ENCODE data around the gene CCR9. TPM values are rescaled to one million over a fixed set of nuclear protein-coding genes. Genes with fewer than 3 reads are reported as not detected.

CCR9 gene
- total RNA-seq, 1 donor from 2014 or later = not detected

DNA sequence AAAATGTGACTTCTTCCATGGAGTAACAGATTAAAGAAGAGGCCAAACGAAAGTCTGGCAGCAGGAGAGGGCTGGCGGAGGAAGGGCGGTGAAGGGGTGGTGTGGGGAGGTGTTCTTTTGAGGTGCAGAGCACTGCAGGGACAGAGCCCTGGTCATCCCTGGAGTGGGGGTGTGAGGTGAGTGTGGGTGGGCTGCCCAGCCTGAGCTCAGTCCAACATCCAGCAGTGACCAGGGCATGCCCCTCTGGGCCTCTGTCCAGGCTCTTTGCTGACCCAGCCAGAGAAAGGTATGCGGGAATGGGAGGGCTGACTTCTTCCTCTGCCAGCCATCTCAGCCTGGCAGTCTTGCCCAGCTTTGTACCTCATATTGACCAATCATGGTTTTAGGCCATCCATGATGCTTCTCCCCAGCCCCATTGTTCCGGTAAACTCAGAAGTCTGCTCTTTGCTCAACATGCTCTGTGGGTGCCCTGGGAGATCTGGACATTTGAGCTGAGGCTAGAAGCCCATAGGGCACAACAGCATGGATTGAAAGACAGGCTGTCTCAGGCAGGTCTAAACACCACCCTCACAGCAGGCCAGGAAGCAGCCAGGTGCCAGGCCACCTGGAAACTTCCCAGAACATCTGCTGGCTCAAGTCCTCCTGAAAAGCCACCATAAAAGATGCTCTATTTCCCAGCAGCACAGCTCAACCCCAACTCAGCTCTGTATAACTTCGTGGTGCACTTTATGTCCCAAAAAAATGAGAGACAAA is 31.0 kb downstream of the CCR9 start:
- Mint-ChIP-seq H3K27me3 (ENCODE audit: insufficient read depth) (peaks cover 21% of the 10 kb centered on the region), H3K4me3 (no peak overlapping the region), H3K36me3 (ENCODE audit: low read depth) (peaks cover 36% of the 10 kb centered on the region), H3K9me3 (no peaks in the 10 kb centered on the region), H3K4me1 (ENCODE audit: low read depth) (peaks cover 42% of the 10 kb centered on the region), H3K27ac (no peak overlapping the region)
- intact Hi-C loops (cut with micrococcal nuclease) = loop anchor here (5.0 kb wide), 2 partner anchors 250 to 880 kb away; no protein-coding TSS in a partner anchor
- no peak for DNase-seq (ENCODE audit: low spot score)

DNA sequence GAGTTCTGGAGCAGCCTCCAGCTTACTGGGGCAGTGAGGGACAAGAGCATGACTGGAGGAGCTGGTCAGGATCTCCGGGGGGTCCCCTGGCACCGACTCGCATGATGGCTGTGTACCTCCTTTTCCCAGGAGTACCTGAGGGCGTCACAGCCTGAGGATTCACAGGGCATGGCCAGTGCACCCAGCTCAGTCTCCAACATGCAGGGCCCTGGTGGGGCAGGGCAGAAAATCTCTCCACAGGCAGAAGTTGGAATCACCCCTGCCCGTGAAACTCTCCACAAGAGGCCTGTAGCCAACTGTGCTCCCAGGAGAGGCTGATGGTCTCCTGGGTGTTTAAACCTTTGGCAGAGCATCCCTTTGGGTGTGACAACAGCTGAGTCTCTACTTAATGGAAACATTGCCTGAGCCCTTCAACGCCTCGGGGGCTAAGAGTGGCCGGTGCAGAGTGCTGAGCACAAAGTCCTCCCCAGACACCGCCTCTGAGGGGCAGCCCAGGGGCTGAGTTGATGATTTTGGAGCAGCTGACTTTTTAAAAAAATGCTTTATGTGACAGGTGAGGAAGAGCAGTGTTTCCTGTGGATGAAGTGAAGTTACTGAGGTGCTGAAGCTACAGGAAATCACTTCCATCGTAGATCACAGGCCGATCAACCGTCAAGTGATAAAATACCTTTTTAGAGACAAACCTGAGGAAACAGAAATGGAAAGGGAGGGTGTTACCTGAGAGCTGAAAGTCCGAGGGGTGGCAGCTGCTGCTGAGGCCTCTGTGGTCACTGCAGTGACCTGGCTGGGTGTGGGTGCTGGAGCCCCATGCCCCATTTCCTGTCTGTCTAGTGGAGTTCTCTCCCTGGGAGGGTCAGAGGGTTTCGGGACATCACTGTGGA is 35.1 kb downstream of the CCR9 start:
- no peak overlapping the region for H3K27ac Mint-ChIP-seq
- intact Hi-C loops (cut with micrococcal nuclease) = no loop called here
- H3K4me3 Mint-ChIP-seq = no peak overlapping the region
- DNase-seq (ENCODE audit: low spot score) = no peak
- H3K36me3 Mint-ChIP-seq (ENCODE audit: low read depth) = peaks cover 60% of the 10 kb centered on the region
- H3K9me3 Mint-ChIP-seq = no peaks in the 10 kb centered on the region
- H3K27me3 Mint-ChIP-seq (ENCODE audit: insufficient read depth) = peaks cover 3% of the 10 kb centered on the region
- H3K4me1 Mint-ChIP-seq (ENCODE audit: low read depth) = peaks cover 22% of the 10 kb centered on the region

DNA sequence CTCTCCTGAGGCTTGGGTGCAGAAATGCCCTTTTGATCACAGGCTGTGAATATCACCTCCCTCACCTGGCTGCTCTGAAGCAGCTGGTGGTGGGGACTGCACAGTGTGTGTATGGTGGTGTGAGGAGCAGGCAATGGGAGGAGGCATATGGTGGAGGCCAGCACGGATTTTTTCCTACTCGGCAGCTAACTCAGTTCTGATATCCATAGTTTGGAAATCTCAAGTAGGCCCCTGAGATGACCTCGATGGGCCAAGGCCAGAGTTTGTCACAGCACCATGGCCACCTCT is 35.6 kb downstream of the CCR9 start:
- no peak for DNase-seq (ENCODE audit: low spot score)
- no peaks in the 10 kb centered on the region for H3K9me3 Mint-ChIP-seq
- no peak overlapping the region for H3K27ac Mint-ChIP-seq
- H3K36me3 Mint-ChIP-seq (ENCODE audit: low read depth) = peaks cover 61% of the 10 kb centered on the region
- peaks cover 17% of the 10 kb centered on the region for H3K4me1 Mint-ChIP-seq (ENCODE audit: low read depth)
- H3K4me3 Mint-ChIP-seq = no peak overlapping the region
- intact Hi-C loops (cut with micrococcal nuclease) = no loop called here
- H3K27me3 Mint-ChIP-seq (ENCODE audit: insufficient read depth) = no peaks in the 10 kb centered on the region

- intact Hi-C loops (cut with micrococcal nuclease) = no loop called here
- peaks cover 67% of the 10 kb centered on the region for H3K36me3 Mint-ChIP-seq (ENCODE audit: low read depth)
- H3K9me3 Mint-ChIP-seq = no peaks in the 10 kb centered on the region
- no peak for DNase-seq (ENCODE audit: low spot score)
- H3K4me1 Mint-ChIP-seq (ENCODE audit: low read depth) = peaks cover 9% of the 10 kb centered on the region
- H3K4me3 Mint-ChIP-seq = no peak overlapping the region
- no peak overlapping the region for H3K27ac Mint-ChIP-seq
- H3K27me3 Mint-ChIP-seq (ENCODE audit: insufficient read depth) = no peaks in the 10 kb centered on the region
These were observed 36.7 kb downstream of the CCR9 start for GRCh38 chr3:45922950-45923590.

GRCh38 chr3:45923755-45924154 is 37.4 kb downstream of the CCR9 start:
- Mint-ChIP-seq H3K27ac (no peak overlapping the region), H3K27me3 (ENCODE audit: insufficient read depth) (no peaks in the 10 kb centered on the region), H3K4me3 (no peak overlapping the region), H3K4me1 (ENCODE audit: low read depth) (peaks cover 9% of the 10 kb centered on the region), H3K36me3 (ENCODE audit: low read depth) (peaks cover 67% of the 10 kb centered on the region), H3K9me3 (no peaks in the 10 kb centered on the region)
- intact Hi-C loops (cut with micrococcal nuclease) = no loop called here
- DNase-seq (ENCODE audit: low spot score) = no peak

DNA sequence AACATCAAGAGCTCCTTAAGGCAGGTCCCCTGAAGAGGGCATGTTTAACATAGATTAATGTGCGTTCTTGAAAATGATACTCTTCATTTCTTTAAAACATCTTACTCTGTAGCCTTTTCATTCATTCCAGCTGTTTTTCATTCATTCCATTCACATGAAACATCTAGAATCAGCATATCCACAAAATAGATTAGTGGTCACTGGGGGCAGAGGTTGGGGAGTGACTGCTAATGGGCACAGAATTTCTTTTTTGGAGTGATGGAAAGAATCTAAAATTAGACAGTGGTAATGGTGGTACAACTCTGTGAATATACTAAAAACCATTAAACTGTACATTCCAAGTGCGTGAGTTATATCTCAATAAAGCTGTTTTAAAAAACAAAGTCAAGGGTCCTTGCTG is 41.5 kb downstream of the CCR9 start:
- Mint-ChIP-seq H3K4me3 (no peak overlapping the region), H3K36me3 (ENCODE audit: low read depth) (peaks cover 77% of the 10 kb centered on the region)

DNA sequence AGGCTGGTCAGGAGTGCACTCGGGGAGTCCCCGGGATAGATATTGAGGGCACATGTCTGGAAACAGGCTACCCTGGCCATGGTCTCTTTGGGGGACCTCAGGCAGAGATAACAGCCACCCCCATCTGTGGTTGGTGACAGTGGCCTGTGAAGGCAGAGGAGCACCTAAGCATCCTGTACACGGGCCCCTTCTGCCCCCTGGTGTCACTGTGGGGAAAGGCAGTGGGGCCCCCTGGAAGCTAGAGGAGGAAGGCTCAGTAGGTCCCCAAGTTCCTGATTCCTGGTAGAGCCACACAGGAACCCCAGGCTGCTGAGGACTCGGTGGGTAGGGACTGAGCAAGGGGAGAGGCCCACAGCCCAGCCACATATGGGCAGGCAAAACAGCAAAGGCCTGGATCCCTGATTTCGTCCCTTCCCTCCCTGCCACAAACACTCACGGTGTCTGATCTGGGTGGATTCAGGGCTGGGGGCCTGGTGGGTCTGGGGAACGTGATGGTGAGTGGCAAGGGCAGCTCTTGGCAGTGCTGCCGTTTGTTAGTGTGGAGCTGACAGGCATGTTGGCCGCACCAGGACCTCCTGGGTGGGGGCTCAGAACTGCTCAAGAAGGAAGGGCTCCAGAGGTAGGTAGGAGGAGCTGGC is 42.8 kb downstream of the CCR9 start:
- intact Hi-C loops (cut with micrococcal nuclease) = loop anchor here (1.0 to 5.0 kb wide), 2 partner anchors 168 to 417 kb away; no protein-coding TSS in a partner anchor
- no peak overlapping the region for H3K27ac Mint-ChIP-seq
- peaks cover 77% of the 10 kb centered on the region for H3K36me3 Mint-ChIP-seq (ENCODE audit: low read depth)
- DNase-seq (ENCODE audit: low spot score) = peak; percentile 47
- no peak overlapping the region for H3K4me3 Mint-ChIP-seq
- no peaks in the 10 kb centered on the region for H3K9me3 Mint-ChIP-seq
- no peaks in the 10 kb centered on the region for H3K4me1 Mint-ChIP-seq (ENCODE audit: low read depth)
- no peaks in the 10 kb centered on the region for H3K27me3 Mint-ChIP-seq (ENCODE audit: insufficient read depth)

More for the DNA sequence above, 41.5 kb downstream of the CCR9 start:
- DNase-seq (ENCODE audit: low spot score) = no peak
- H3K27ac Mint-ChIP-seq = no peak overlapping the region
- intact Hi-C loops (cut with micrococcal nuclease) = loop anchor here (5.0 kb wide), 1 partner anchor 416 kb away; no protein-coding TSS in a partner anchor
- no peaks in the 10 kb centered on the region for H3K27me3 Mint-ChIP-seq (ENCODE audit: insufficient read depth)
- no peaks in the 10 kb centered on the region for H3K9me3 Mint-ChIP-seq
- H3K4me1 Mint-ChIP-seq (ENCODE audit: low read depth) = no peaks in the 10 kb centered on the region

DNA sequence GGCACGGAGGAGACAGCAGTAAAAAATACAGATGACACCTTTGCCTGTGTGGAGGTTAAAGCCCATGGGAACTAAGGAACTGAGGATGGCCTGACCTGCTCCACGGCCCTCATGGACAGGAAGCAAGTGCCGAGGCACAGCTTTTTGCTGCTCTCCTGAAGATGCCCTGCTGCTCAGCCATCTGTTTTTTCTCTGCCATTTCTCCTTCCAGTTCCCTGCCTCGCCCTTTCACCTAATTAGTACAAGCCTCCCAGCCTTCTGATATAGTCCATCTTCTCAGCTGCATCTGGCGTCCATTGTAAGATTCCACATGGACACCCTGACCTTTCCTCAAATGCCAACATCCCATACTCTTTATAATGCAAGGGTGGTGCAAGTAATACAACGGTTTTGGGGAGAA is 45.2 kb downstream of the CCR9 start:
- no peak for DNase-seq (ENCODE audit: low spot score)
- peaks cover 80% of the 10 kb centered on the region for H3K36me3 Mint-ChIP-seq (ENCODE audit: low read depth)
- H3K4me1 Mint-ChIP-seq (ENCODE audit: low read depth) = no peaks in the 10 kb centered on the region
- no peak overlapping the region for H3K27ac Mint-ChIP-seq
- H3K4me3 Mint-ChIP-seq = no peak overlapping the region
- no peaks in the 10 kb centered on the region for H3K27me3 Mint-ChIP-seq (ENCODE audit: insufficient read depth)
- intact Hi-C loops (cut with micrococcal nuclease) = no loop called here
- H3K9me3 Mint-ChIP-seq = no peaks in the 10 kb centered on the region

GRCh38 chr3:45932112-45932511 is 45.8 kb downstream of the CCR9 start:
- H3K4me3 Mint-ChIP-seq = no peak overlapping the region
- no peaks in the 10 kb centered on the region for H3K27me3 Mint-ChIP-seq (ENCODE audit: insufficient read depth)
- intact Hi-C loops (cut with micrococcal nuclease) = no loop called here
- no peak overlapping the region for H3K27ac Mint-ChIP-seq
- DNase-seq (ENCODE audit: low spot score) = no peak
- no peaks in the 10 kb centered on the region for H3K9me3 Mint-ChIP-seq
- H3K4me1 Mint-ChIP-seq (ENCODE audit: low read depth) = no peaks in the 10 kb centered on the region
- H3K36me3 Mint-ChIP-seq (ENCODE audit: low read depth) = peaks cover 78% of the 10 kb centered on the region

DNA sequence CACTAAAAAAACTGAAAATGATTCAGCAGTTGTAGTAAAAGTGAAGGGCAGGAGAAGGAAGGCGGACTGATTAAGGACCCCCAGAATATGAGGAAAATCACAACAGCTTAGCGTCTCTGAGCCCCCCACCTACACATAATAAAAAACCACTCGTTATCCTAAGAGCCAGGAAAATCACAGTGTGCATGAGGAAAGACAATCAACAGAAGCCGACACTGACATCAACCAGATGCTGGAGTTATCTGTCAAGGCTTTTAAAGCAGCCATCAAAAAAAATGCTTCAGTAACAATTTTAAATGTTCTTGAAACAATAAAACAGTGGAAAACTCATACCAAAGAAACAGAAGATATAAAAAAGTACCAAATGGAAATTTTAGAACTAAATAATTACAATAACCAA is 47.2 kb downstream of the CCR9 start:
- DNase-seq (ENCODE audit: low spot score) = no peak
- Mint-ChIP-seq H3K36me3 (ENCODE audit: low read depth) (peaks cover 75% of the 10 kb centered on the region), H3K27me3 (ENCODE audit: insufficient read depth) (no peaks in the 10 kb centered on the region), H3K9me3 (no peaks in the 10 kb centered on the region), H3K4me1 (ENCODE audit: low read depth) (peaks cover 2% of the 10 kb centered on the region), H3K27ac (no peak overlapping the region), H3K4me3 (no peak overlapping the region)
- intact Hi-C loops (cut with micrococcal nuclease) = no loop called here

GRCh38 chr3:45936261-45936660 is 49.9 kb downstream of the CCR9 start:
- DNase-seq (ENCODE audit: low spot score) = no peak
- Mint-ChIP-seq H3K27me3 (ENCODE audit: insufficient read depth) (no peaks in the 10 kb centered on the region), H3K27ac (no peak overlapping the region), H3K4me1 (ENCODE audit: low read depth) (peaks cover 29% of the 10 kb centered on the region), H3K9me3 (peaks cover 5% of the 10 kb centered on the region), H3K4me3 (no peak overlapping the region), H3K36me3 (ENCODE audit: low read depth) (peaks cover 67% of the 10 kb centered on the region)
- intact Hi-C loops (cut with micrococcal nuclease) = no loop called here

DNA sequence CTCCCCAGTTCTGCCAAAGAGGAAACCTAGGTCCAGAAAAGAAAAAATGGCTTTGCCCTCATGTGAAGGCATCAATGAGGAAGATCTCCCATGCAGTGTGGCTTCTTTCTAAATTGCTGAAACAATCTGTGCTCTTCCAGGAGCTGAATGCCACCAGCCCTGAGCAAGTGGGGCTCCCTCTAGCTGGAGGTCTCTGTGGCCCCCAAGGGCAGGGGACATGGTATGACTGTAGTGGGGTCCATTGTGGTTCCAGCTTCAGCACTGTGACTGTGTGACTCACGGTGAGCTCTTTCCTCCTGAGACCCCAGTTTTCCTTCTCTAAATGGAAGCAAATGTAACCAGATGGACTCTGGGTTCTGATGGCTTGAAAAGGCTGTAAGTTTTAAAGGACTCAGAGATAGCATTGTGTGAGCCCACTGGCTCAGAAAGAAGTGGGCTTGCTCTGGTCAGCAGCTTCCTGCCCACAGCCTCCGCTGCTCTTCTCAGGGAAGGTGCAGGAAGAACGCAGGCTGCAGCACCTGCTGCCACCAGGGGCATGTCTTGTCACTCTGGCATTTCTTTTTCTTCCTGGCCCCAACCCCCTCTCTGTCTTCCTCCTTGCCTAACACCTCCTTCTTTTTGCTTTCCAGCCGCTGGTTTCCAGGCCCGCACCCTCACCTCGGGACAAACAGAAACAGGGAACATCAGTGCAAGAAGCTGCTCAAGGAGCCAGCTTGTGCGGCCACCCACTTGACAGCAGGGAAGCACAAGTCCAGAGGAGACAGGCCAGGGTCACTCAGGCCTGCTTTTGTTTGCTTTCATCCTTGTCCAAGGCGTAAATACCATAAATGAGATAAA is 51.1 kb downstream of the CCR9 start:
- H3K36me3 Mint-ChIP-seq (ENCODE audit: low read depth) = peaks cover 62% of the 10 kb centered on the region
- H3K4me3 Mint-ChIP-seq = no peak overlapping the region
- no peak overlapping the region for H3K27ac Mint-ChIP-seq
- peaks cover 39% of the 10 kb centered on the region for H3K4me1 Mint-ChIP-seq (ENCODE audit: low read depth)
- H3K27me3 Mint-ChIP-seq (ENCODE audit: insufficient read depth) = no peaks in the 10 kb centered on the region
- DNase-seq (ENCODE audit: low spot score) = no peak
- H3K9me3 Mint-ChIP-seq = peaks cover 5% of the 10 kb centered on the region
- intact Hi-C loops (cut with micrococcal nuclease) = loop anchor here (1.0 to 2.0 kb wide), 3 partner anchors 142 to 505 kb away; no protein-coding TSS in a partner anchor

Data from activated T-helper 1 cell treated with anti-CD3 and anti-CD28 coated beads, Interleukin-12 subunit alpha, Interleukin-12 subunit beta, Interleukin-2, Interleukin-4 antibody, amounts not matched to agents 30 ng/mL and 10 ng/mL and 1 ng/mL, durations not matched to agents 14 hours and 24 hours and 36 hours (primary cell).